ENCODE data around the gene ACTN1.

Gene ACTN1

GRCh38 chr14:68888883-68889282, 90.2 kb downstream of the ACTN1 start:
- no peaks in the 10 kb centered on the region for H3K9me3 Mint-ChIP-seq
- H3K4me1 Mint-ChIP-seq = no peaks in the 10 kb centered on the region
- H3K27ac Mint-ChIP-seq = no peak overlapping the region
- H3K27me3 Mint-ChIP-seq (ENCODE audit: low read depth, poor library complexity) = no peaks in the 10 kb centered on the region
- TF ChIP-seq CTCF (IDR thresholded peaks at IDR 0.05) = no peak
- no peak for DNase-seq
- H3K4me3 Mint-ChIP-seq = no peak overlapping the region
- H3K36me3 Mint-ChIP-seq (ENCODE audit: low read depth) = peaks cover 41% of the 10 kb centered on the region

- Mint-ChIP-seq H3K27ac (peak overlapping the region; percentile 33), H3K27me3 (ENCODE audit: low read depth, poor library complexity) (no peaks in the 10 kb centered on the region), H3K9me3 (no peaks in the 10 kb centered on the region), H3K4me1 (no peaks in the 10 kb centered on the region), H3K4me3 (no peak overlapping the region), H3K36me3 (ENCODE audit: low read depth) (peaks cover 42% of the 10 kb centered on the region)
- DNase-seq = no peak
- TF ChIP-seq CTCF (IDR thresholded peaks at IDR 0.05) = no peak
Observed at GRCh38 chr14:68888025-68888850, 90.9 kb downstream of the ACTN1 start.

DNA sequence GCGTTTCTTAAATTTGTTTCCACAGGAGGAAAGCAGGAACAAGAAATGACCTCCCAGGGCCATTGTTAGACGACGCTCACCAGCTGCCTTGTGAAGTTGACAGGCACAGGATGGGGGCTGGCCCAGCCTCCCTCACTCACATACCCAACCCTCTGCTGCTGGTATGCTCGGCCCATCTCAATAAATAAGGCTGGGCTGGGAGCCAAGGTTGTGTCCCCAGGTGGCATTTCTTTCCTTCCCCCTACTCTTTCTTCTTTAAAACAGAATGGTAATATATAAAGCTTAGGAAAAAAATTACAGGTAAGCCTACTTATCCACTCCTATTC, 93.0 kb downstream of the ACTN1 start:
- Mint-ChIP-seq H3K27ac (no peak overlapping the region), H3K4me3 (no peak overlapping the region), H3K27me3 (ENCODE audit: low read depth, poor library complexity) (no peaks in the 10 kb centered on the region), H3K9me3 (no peaks in the 10 kb centered on the region), H3K4me1 (no peaks in the 10 kb centered on the region), H3K36me3 (ENCODE audit: low read depth) (peaks cover 56% of the 10 kb centered on the region)
- no peak for DNase-seq
- no peak for TF ChIP-seq CTCF (IDR thresholded peaks at IDR 0.05)

DNA sequence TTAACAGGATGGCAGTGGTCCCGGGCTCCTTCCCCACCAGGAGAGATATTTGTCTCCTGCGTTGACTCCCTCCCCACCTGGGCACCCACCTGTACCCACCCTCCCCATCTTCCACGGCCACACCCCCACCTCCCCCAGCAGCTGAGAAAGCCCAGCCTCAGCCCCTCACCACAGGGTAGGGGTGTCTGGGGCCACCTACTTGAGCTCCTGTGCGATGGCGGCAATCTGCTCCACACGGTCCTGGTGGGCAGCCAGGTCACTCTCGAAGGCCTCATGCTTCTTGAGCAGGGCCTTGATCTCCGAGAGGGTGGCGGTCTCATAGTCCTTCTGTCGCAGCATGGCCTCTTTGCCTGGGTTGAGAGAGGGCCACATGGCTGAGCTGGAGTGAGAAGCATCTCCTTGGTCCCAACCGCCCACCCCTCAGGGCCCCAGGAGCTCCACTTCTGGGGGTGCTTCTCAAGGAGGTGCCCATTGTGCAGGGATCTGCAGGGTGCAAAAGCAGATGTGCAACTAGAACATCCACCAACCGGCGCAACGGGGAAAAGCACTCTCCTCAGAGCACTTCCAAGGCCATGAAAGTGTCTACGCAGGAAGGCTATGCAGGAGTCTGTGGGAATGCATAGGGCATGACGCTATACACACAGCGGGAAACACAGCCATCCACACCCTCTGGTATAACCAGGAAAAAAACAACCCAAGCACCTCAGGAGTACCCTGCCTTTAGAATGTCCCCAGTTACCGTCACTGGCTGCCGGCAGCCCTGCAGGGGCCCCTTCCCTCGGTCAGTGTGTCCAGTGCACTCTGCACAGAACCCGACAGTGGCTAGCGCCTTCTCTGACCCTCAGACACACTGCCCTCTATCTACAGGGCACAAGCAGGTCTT, 93.6 kb downstream of the ACTN1 start:
- H3K36me3 Mint-ChIP-seq (ENCODE audit: low read depth) = peaks cover 59% of the 10 kb centered on the region

More for the DNA sequence above, 93.6 kb downstream of the ACTN1 start:
- H3K27ac Mint-ChIP-seq = no peak overlapping the region
- no peak for TF ChIP-seq CTCF (IDR thresholded peaks at IDR 0.05)
- no peak for DNase-seq
- H3K4me3 Mint-ChIP-seq = no peak overlapping the region
- no peaks in the 10 kb centered on the region for H3K4me1 Mint-ChIP-seq
- no peaks in the 10 kb centered on the region for H3K9me3 Mint-ChIP-seq
- H3K27me3 Mint-ChIP-seq (ENCODE audit: low read depth, poor library complexity) = no peaks in the 10 kb centered on the region

All from nephron progenitor cell (in vitro differentiated cells).